Hepatocyte (in vitro differentiated cells): Measurements from ENCODE around the gene GJA5. TPM values are rescaled to one million over a fixed set of nuclear protein-coding genes. Genes with fewer than 3 reads are reported as not detected.

Source experiments
- DNase-seq: peaks from one replicate; pipeline ENCODE4 v3.0.0-alpha.2; 2016; ENCODE audit warnings: low spot score
- H2AFZ ChIP-seq: fragments of 200-600 bp; sonication (generic); 2 replicates; pipeline ENCODE4 v1.6.0; 2016; ENCODE audit warnings: antibody characterized with exemption, mild to moderate bottlenecking
- H3K27ac ChIP-seq: fragments of 200-600 bp; sonication (generic); 2 replicates; pipeline ENCODE4 v1.5.1; 2016; ENCODE audit warnings: mild to moderate bottlenecking
- H3K27me3 ChIP-seq: fragments of 200-600 bp; sonication (generic); 2 replicates; pipeline ENCODE4 v1.6.1; 2016
- H3K36me3 ChIP-seq: fragments of 200-600 bp; sonication (generic); replicated peaks from 2 replicates; pipeline ENCODE4 v1.5.1; 2016; ENCODE audit warnings: low read depth; ENCODE audit not compliant: insufficient read depth
- H3K4me1 ChIP-seq: fragments of 200-600 bp; sonication (generic); 2 replicates; pipeline ENCODE4 v1.5.1; 2016; ENCODE audit warnings: mild to moderate bottlenecking, moderate library complexity; ENCODE audit not compliant: insufficient read depth
- H3K4me2 ChIP-seq: fragments of 200-600 bp; sonication (generic); 2 replicates; pipeline ENCODE4 v1.6.0; 2016
- H3K4me3 ChIP-seq: fragments of 200-600 bp; sonication (generic); 2 replicates; pipeline ENCODE4 v1.5.1; 2016; ENCODE audit warnings: mild to moderate bottlenecking
- H3K79me2 ChIP-seq: fragments of 200-600 bp; sonication (generic); 2 replicates; pipeline ENCODE4 v1.6.0; 2017; ENCODE audit warnings: mild to moderate bottlenecking
- H3K9me2 ChIP-seq: fragments of 200-600 bp; sonication (generic); replicated peaks from 2 replicates; pipeline ENCODE4 v1.6.0; 2017; ENCODE audit warnings: mild to moderate bottlenecking; ENCODE audit not compliant: insufficient read depth
- H3K9me3 ChIP-seq: fragments of 200-600 bp; sonication (generic); 2 replicates; pipeline ENCODE4 v1.5.1; 2016; ENCODE audit warnings: low read depth, mild to moderate bottlenecking
- H4K20me1 ChIP-seq: fragments of 200-600 bp; sonication (generic); 2 replicates; pipeline ENCODE4 v1.6.0; 2016; ENCODE audit warnings: mild to moderate bottlenecking; ENCODE audit not compliant: insufficient read depth, poor library complexity, severe bottlenecking
- EZH2 ChIP-seq: fragments of 200-600 bp; sonication (generic); IDR thresholded peaks from 2 replicates; pipeline ENCODE4 v1.6.1; 2016; ENCODE audit warnings: antibody characterized with exemption, mild to moderate bottlenecking, borderline replicate concordance
- EZH2phosphoT487 ChIP-seq: fragments of 200-600 bp; sonication (generic); IDR thresholded peaks from one replicate; pipeline ENCODE4 v1.6.1; 2018; ENCODE audit warnings: antibody characterized with exemption, mild to moderate bottlenecking, low read depth, moderate library complexity; ENCODE audit not compliant: unreplicated experiment, severe bottlenecking
- WGBS: methylation state at CpG from one replicate; pipeline ENCODE4 v1.1.6; 2016; ENCODE audit warnings: low lambda C conversion rate; ENCODE audit errors: missing lambda C conversion rate; 5-methylcytosine and 5-hydroxymethylcytosine counted together
- polyA plus RNA-seq: library from polyadenylated mRNA; unstranded; fragments of >200 nt; fragmentation: Nextera tagmentation; extraction: Ambion mirVana; gene quantifications from 2 replicates; pipeline ENCODE4 v1.2.1, GENCODE V29; 2016
- total RNA-seq: library from RNA; depleted of rRNA; stranded (reverse); fragments of >200 nt; gene quantifications from 2 replicates; pipeline ENCODE4 v1.2.3, GENCODE V29; 2014
- TF ChIP-seq, protein P1 (sequence below): fragments of 200-600 bp; sonication (generic); IDR thresholded peaks from 2 replicates; pipeline ENCODE4 v1.5.1; 2016; ENCODE audit warnings: antibody characterized with exemption, mild to moderate bottlenecking; ENCODE audit not compliant: poor library complexity

GJA5 gene
- total and polyA plus RNA-seq, 2 experiments from 2014 or later = 9.7 to 12.4 TPM

DNA sequence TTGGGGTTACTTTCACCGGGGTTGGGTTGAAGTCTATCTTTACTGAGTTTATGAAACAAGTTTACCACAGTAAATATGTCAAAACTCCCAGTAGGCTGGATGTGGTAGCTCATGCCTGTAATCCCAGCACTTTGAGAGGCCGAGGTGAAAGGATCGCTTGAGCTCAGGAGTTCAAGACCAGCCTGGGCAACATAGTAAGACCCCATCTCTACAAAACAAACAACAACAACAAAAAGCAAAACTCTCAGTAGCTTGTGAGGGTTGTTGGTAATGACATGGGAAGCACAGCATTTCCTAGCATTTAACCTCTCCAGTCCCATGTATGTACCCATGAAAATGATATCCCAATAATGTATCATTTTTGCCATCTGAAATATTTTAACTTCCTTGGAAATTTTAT lies 34.7 kb downstream of the GJA5 start:
- no peak overlapping the region for H3K4me3 ChIP-seq
- H4K20me1 ChIP-seq = no peaks in the 10 kb centered on the region
- no peak overlapping the region for H3K27ac ChIP-seq
- no peaks in the 10 kb centered on the region for H3K27me3 ChIP-seq
- H3K36me3 ChIP-seq = no peaks in the 10 kb centered on the region
- no peaks in the 10 kb centered on the region for H3K79me2 ChIP-seq
- no peaks in the 10 kb centered on the region for H3K9me2 ChIP-seq
- WGBS = 90% methylated on average over 3 of the region's 3 CpGs
- H3K9me3 ChIP-seq = no peaks in the 10 kb centered on the region
- H3K4me2 ChIP-seq = no peak overlapping the region
- TF ChIP-seq EZH2 = no peak
- TF ChIP-seq, protein P1, sequence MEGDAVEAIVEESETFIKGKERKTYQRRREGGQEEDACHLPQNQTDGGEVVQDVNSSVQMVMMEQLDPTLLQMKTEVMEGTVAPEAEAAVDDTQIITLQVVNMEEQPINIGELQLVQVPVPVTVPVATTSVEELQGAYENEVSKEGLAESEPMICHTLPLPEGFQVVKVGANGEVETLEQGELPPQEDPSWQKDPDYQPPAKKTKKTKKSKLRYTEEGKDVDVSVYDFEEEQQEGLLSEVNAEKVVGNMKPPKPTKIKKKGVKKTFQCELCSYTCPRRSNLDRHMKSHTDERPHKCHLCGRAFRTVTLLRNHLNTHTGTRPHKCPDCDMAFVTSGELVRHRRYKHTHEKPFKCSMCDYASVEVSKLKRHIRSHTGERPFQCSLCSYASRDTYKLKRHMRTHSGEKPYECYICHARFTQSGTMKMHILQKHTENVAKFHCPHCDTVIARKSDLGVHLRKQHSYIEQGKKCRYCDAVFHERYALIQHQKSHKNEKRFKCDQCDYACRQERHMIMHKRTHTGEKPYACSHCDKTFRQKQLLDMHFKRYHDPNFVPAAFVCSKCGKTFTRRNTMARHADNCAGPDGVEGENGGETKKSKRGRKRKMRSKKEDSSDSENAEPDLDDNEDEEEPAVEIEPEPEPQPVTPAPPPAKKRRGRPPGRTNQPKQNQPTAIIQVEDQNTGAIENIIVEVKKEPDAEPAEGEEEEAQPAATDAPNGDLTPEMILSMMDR = no peak
- no peak for TF ChIP-seq EZH2phosphoT487
- DNase-seq = no peak
- peaks cover 8% of the 10 kb centered on the region for H3K4me1 ChIP-seq
- H2AFZ ChIP-seq = no peak overlapping the region

DNA sequence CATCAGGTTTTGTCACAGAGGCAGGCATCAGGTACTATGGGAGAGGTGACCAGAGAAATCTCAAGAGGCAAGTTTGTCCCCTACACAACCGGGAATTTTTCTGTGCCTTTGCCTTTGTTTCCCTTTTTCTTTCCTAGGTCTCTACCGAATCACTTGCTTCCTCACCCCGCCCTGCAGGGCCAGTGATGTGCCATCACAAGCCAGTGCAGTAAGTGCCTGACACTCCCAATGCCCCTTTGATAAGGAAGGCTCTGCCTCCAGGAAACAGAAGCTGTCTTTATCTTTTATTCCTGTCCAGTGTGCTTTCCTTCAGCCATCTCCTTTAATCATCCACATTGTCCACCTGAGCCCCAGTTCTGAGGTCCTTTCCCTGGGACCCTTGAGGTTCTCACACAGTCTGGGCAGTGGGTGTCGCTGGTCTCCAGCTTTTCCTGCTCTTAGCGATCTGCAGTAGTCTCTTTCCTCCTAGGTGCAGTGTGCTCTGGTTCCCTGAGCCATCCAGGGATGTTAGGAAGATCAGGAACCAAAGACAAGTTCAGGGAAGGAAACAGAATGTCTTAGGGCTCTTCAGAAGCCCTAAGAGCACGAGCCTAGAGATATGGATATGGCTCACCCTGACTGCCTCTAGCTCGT lies 36.6 kb downstream of the GJA5 start:
- no peaks in the 10 kb centered on the region for H4K20me1 ChIP-seq
- no peaks in the 10 kb centered on the region for H3K36me3 ChIP-seq
- no peaks in the 10 kb centered on the region for H3K27me3 ChIP-seq
- no peaks in the 10 kb centered on the region for H3K9me2 ChIP-seq
- WGBS = 40% methylated on average over 7 of the region's 7 CpGs
- H3K9me3 ChIP-seq = no peaks in the 10 kb centered on the region
- TF ChIP-seq, protein P1 = peak; percentile 81
- no peak for TF ChIP-seq EZH2
- peak; percentile 82 for DNase-seq
- H3K27ac ChIP-seq = no peak overlapping the region
- H3K4me1 ChIP-seq = peaks cover 8% of the 10 kb centered on the region
- H3K4me2 ChIP-seq = no peak overlapping the region
- no peak overlapping the region for H2AFZ ChIP-seq
- no peak overlapping the region for H3K4me3 ChIP-seq
- H3K79me2 ChIP-seq = no peaks in the 10 kb centered on the region

DNA sequence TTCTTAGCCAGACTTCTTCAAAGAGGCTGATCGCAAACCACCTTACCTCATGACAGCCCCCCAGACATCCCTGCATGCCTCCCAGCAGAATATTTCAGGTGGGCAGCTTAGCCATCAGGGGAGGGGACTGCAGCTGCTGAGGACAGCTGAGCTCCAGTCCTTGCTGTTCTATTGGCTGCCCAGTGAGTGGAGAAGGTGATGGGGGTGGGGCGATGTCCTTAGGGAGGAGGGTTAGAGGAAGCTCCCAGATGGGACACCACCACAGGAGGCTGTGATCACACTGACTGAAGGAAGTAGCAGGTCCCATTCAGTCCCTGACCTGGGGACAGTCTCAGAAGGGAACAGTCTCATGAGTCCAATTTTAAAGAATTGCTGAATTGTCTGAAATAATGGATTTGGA lies 38.3 kb downstream of the GJA5 start:
- no peaks in the 10 kb centered on the region for H3K9me3 ChIP-seq
- no peaks in the 10 kb centered on the region for H4K20me1 ChIP-seq
- H3K36me3 ChIP-seq = no peaks in the 10 kb centered on the region
- H3K9me2 ChIP-seq = no peaks in the 10 kb centered on the region
- H3K27ac ChIP-seq = no peak overlapping the region
- H3K4me3 ChIP-seq = no peak overlapping the region
- DNase-seq = no peak
- WGBS = 80% methylated on average over 2 of the region's 2 CpGs
- no peak overlapping the region for H2AFZ ChIP-seq
- no peak overlapping the region for H3K4me2 ChIP-seq
- no peaks in the 10 kb centered on the region for H3K79me2 ChIP-seq
- H3K27me3 ChIP-seq = no peaks in the 10 kb centered on the region
- TF ChIP-seq EZH2 = no peak
- no peaks in the 10 kb centered on the region for H3K4me1 ChIP-seq

DNA sequence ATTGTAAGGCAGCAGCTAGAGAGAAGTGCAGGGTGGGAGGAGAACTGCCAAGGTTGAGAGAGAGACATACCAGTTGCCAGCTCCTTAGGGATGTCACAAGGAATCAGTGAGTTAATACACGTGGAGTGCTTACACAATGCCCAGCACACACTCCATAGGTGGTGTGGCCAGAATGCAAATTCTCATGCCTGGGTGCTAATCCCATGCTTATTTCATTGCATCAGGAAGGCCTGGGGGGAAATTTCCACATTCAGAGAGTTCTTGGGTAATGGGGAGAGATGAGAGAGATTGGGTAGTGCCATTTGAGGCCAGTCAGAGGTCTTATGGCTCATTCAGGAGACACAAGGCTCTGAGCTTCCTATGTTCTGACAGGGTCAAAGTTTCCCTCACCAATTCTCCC lies 38.7 kb downstream of the GJA5 start:
- Histone ChIP-seq H3K27me3 (no peaks in the 10 kb centered on the region), H4K20me1 (no peaks in the 10 kb centered on the region), H3K9me3 (no peaks in the 10 kb centered on the region), H3K79me2 (no peaks in the 10 kb centered on the region), H3K4me3 (no peak overlapping the region), H3K9me2 (no peaks in the 10 kb centered on the region), H2AFZ (no peak overlapping the region), H3K36me3 (no peaks in the 10 kb centered on the region), H3K27ac (no peak overlapping the region), H3K4me1 (no peaks in the 10 kb centered on the region), H3K4me2 (no peak overlapping the region)
- 31% methylated on average over 1 of the region's 1 CpG for WGBS
- TF ChIP-seq EZH2phosphoT487 (no peak), EZH2 (no peak)
- TF ChIP-seq, protein P1 = no peak
- DNase-seq = peak; percentile 23
